ENCODE data around the gene PDE11A. TPM values are rescaled to one million over a fixed set of nuclear protein-coding genes. Genes with fewer than 3 reads are reported as not detected.

Gene PDE11A
- total and polyA plus RNA-seq, 2 of the 13 experiments (the other 11 are each of a cell fraction or from before 2014, with no cell fraction given): 1.2 to 1.7 TPM

DNA sequence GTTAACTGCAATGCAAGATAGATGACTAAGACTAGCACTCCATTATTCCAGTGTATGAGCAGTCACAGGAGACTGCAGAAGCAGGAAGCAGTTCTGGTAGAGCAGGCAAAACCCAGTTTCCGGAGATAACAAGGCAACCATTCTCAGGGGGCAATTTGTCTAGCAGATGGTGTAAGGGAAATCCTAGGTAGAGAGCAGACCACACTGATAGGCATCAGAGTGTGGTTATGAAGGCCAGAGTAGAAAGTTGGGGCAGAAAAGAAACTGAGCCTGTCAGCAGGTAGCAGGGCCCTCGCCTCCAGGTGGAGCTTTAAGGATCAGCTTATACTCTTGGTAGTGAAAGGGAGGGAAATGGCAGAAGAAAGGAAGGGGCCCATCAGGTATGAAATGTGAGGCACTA is 164.4 kb downstream of the PDE11A start:
- Histone ChIP-seq H3K4me1 (ENCODE audit: insufficient read depth, low read length) (no peaks in the 10 kb centered on the region), H3K36me3 (replicated peaks in 1 of 2; ENCODE audit: control insufficient read depth in 1 of 2, insufficient read depth in 2 of 2, low read length in 2 of 2) (no peaks in the 10 kb centered on the region), H3K79me2 (ENCODE audit: insufficient read depth, low read length) (no peaks in the 10 kb centered on the region), H3K9ac (ENCODE audit: insufficient read depth, low read depth, low read length) (no peak overlapping the region), H4K20me1 (ENCODE audit: insufficient read depth, low read length) (no peaks in the 10 kb centered on the region), H3K4me3 (replicated peaks in 1 of 3; ENCODE audit: insufficient read depth in 1 of 3, low read depth in 2 of 3, low read length in 3 of 3) (no peak overlapping the region), H3K27me3 (ENCODE audit: control insufficient read depth in 1 of 2, insufficient read depth in 2 of 2, low read length in 2 of 2) (0 out of 5 replicates have a peak, but pooled peaks cover 0 to 2% of the 10 kb centered on the region in 2 experiments), H2AFZ (ENCODE audit: low read length) (no peak overlapping the region), H3K9me3 (ENCODE audit: low read length) (no peaks in the 10 kb centered on the region), H3K27ac (ENCODE audit: extremely low read length, insufficient read depth, low read length) (no peak overlapping the region), H3K4me2 (ENCODE audit: low read depth, low read length) (no peak overlapping the region)
- CTCF ChIA-PET (ENCODE audit: low intra/inter-chr PET ratio, low total read pairs): no interaction called here
- DNase-seq (ENCODE audit: low spot score) (no peak), ATAC-seq (no peak), FAIRE-seq (no peak)
- in situ Hi-C loops (cut with HindIII; ENCODE audit: extremely low pct_ligation_motif_present, low pct_unique_long_range_greater_than_20kb) (no loop called here), intact Hi-C loops (cut with micrococcal nuclease; ENCODE audit: unreplicated experiment) (loop anchor here (5.0 kb wide), 2 partner anchors 74 to 164 kb away; partner anchors contain the start of gene PDE11A)
- POLR2A ChIA-PET: no interaction called here
- BruUV-seq (replicated peaks): no TSS peak
- TF ChIP-seq, protein P1, sequence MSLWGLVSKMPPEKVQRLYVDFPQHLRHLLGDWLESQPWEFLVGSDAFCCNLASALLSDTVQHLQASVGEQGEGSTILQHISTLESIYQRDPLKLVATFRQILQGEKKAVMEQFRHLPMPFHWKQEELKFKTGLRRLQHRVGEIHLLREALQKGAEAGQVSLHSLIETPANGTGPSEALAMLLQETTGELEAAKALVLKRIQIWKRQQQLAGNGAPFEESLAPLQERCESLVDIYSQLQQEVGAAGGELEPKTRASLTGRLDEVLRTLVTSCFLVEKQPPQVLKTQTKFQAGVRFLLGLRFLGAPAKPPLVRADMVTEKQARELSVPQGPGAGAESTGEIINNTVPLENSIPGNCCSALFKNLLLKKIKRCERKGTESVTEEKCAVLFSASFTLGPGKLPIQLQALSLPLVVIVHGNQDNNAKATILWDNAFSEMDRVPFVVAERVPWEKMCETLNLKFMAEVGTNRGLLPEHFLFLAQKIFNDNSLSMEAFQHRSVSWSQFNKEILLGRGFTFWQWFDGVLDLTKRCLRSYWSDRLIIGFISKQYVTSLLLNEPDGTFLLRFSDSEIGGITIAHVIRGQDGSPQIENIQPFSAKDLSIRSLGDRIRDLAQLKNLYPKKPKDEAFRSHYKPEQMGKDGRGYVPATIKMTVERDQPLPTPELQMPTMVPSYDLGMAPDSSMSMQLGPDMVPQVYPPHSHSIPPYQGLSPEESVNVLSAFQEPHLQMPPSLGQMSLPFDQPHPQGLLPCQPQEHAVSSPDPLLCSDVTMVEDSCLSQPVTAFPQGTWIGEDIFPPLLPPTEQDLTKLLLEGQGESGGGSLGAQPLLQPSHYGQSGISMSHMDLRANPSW (CRISPR knock-in tag; IDR thresholded peaks at IDR 0.05; ENCODE audit: borderline replicate concordance): no peak
- no peak for TF ChIP-seq RFXAP (CRISPR knock-in tag; IDR thresholded peaks at IDR 0.05; ENCODE audit: borderline replicate concordance)
- TF ChIP-seq ZNF207 (IDR thresholded peaks at IDR 0.05; ENCODE audit: borderline replicate concordance): no peak
- TF ChIP-seq ZNF691 (CRISPR knock-in tag; IDR thresholded peaks at IDR 0.05; ENCODE audit: borderline replicate concordance, low read depth): no peak
- TF ChIP-seq CENPBD1 (CRISPR knock-in tag; IDR thresholded peaks at IDR 0.05; ENCODE audit: borderline replicate concordance, low read depth): no peak
- 58% methylated on average over 2 of the region's 2 CpGs for WGBS (ENCODE audit: low lambda C conversion rate)
